Stimulated activated CD8-positive, alpha-beta memory T cell treated with anti-CD3 and anti-CD28 coated beads, Interleukin-7, amount 100 ng/mL, for 48 hours (primary cell): ENCODE measurements around the gene XCL2.

Experiments
- DNase-seq, 2 donors: peaks; one replicate each; pipeline ENCODE4 v3.0.0-alpha.2; 2020; ENCODE audit warnings: low read depth in 1 of 2; ENCODE audit errors: extremely low read depth in 1 of 2

Gene XCL2

GRCh38 chr1:168518201-168518689, 25.6 kb downstream of the XCL2 start:
- DNase-seq = no peak

- no peak for DNase-seq
Observed at GRCh38 chr1:168514455-168514854, 29.3 kb downstream of the XCL2 start.

GRCh38 chr1:168513656-168514404, 30.0 kb downstream of the XCL2 start:
- DNase-seq = no peak

- no peak for DNase-seq
Observed at GRCh38 chr1:168512864-168513595, 30.8 kb downstream of the XCL2 start.

GRCh38 chr1:168509875-168510791, 33.7 kb downstream of the XCL2 start:
- DNase-seq = peak in 1 of 2 donors; percentile 55

- no peak for DNase-seq
Observed at GRCh38 chr1:168509210-168509609, 34.6 kb downstream of the XCL2 start.

GRCh38 chr1:168507828-168508227, 36.0 kb downstream of the XCL2 start:
- no peak for DNase-seq

GRCh38 chr1:168507231-168507630, 36.6 kb downstream of the XCL2 start:
- no peak for DNase-seq

GRCh38 chr1:168506204-168506819, 37.5 kb downstream of the XCL2 start:
- no peak for DNase-seq

GRCh38 chr1:168505006-168505405, 38.8 kb downstream of the XCL2 start:
- DNase-seq = no peak

- DNase-seq = no peak
Observed at GRCh38 chr1:168504064-168504837, 39.5 kb downstream of the XCL2 start.

GRCh38 chr1:168499688-168500049, 44.1 kb downstream of the XCL2 start:
- no peak for DNase-seq

GRCh38 chr1:168498956-168499687, 44.7 kb downstream of the XCL2 start:
- DNase-seq = no peak

GRCh38 chr1:168498159-168498631, 45.6 kb downstream of the XCL2 start:
- no peak for DNase-seq

- DNase-seq = no peak
Observed at GRCh38 chr1:168497376-168497950, 46.3 kb downstream of the XCL2 start.

GRCh38 chr1:168491527-168492164, 52.2 kb downstream of the XCL2 start:
- DNase-seq = no peak
